Mucosa of stomach (tissue), 1 donor: ENCODE data around the gene ACSBG1.

ENCODE experiments used
- H3K27me3 ChIP-seq: one replicate; pipeline ENCODE4 v1.7.0; 2013; ENCODE audit warnings: mild to moderate bottlenecking, low read length; ENCODE audit not compliant: control insufficient read depth, insufficient read depth
- H3K36me3 ChIP-seq: one replicate; pipeline ENCODE4 v1.7.0; 2013; ENCODE audit warnings: low read length; ENCODE audit not compliant: control insufficient read depth, insufficient read depth
- H3K4me1 ChIP-seq: one replicate; pipeline ENCODE4 v1.7.0; 2013; ENCODE audit warnings: mild to moderate bottlenecking, low read length; ENCODE audit not compliant: control insufficient read depth, insufficient read depth
- H3K4me3 ChIP-seq: one replicate; pipeline ENCODE4 v1.7.0; 2013; ENCODE audit warnings: low read length
- H3K9ac ChIP-seq: one replicate; pipeline ENCODE4 v1.7.0; 2013; ENCODE audit warnings: mild to moderate bottlenecking, low read length, moderate library complexity
- H3K9me3 ChIP-seq: one replicate; pipeline ENCODE4 v1.7.0; 2013; ENCODE audit warnings: mild to moderate bottlenecking, low read length, moderate library complexity; ENCODE audit not compliant: control insufficient read depth
- donor health status: Pancreatic carcinoma.

The ACSBG1 gene

DNA sequence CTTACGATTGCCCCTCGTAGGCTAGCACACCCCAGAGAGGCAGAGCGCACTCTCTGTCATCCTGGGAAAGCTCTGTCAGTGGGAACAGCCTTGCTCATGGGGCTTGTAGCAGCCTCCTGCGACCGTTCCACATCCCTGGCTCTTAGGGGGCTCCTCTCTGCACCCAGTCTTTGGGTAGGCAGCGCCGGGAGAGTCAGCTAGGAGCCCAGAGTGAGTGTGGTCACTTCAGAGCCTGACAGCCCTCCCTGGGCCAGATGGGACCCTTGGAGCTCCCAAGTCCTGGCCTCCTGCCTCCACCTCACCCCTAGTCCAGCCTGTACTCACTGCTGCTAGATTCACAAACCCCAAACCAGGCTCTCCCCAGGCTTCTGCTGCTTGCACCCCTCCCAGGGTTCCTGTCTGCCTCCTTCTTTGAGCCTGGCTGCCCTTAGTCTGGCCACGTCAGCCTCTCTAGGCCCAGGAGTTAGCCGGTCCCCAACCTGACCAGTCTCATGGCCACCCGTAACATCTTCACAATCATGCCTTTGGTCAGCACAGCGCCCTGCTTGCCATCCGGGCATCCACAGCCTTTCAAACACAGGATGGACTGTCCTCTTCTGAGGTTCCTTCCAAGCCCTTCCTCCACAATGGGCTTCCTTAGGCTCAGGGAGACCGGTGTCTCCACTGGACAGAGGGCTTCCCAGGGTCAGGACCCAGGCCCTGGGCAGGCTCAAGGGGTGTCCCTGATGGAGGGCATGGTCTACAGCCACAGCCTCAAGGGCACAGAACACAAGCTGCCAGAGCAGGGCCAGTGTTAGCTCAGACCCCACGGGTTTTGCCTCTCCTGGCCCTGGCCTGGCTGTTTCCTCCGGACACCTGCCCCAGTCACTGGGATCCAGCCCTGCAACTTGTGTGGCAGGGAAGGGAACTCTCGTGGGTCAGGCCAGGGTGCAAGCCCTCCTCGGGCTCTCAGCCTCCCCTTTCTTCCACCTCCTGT lies 4.6 kb downstream of the ACSBG1 start:
- no peak overlapping the region for H3K9ac ChIP-seq
- H3K4me3 ChIP-seq, result no peak overlapping the region
- H3K9me3 ChIP-seq, result no peaks in the 10 kb centered on the region

DNA sequence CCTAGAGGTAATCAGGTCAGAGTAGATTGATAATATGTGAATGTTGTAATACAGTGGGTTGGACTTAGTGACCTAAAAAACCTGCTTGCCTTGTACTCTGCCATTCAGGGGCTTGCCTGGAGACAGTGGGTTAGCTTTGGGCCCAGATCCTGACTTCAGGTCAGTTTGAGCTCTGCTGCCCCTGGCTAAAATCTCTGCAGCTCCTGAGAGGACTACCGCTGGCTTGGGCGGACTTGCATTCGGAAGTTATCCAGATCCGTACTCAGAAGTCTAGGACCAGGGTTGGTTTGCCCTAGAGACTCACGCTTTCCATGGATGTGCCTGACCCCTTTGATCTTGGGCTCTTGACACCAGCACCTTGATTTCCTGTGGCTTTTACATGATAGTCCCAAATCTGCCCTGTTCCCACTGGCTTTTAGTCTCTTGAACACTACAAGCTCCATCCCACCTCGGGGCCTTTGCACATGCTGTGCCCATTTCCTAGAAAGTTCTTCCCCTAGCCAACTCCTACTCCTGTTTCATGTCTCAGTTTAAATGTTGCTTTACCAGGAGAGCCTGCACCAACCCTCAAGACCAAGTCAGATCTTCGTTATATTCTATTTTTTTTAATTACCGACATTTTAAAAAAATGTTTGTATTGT lies 5.9 kb downstream of the ACSBG1 start:
- Histone ChIP-seq H3K9ac (no peak overlapping the region), H3K4me1 (no peaks in the 10 kb centered on the region), H3K9me3 (no peaks in the 10 kb centered on the region), H3K4me3 (no peak overlapping the region), H3K27me3 (peaks cover 3% of the 10 kb centered on the region), H3K36me3 (no peaks in the 10 kb centered on the region)

More for the DNA sequence above, 4.6 kb downstream of the ACSBG1 start:
- Histone ChIP-seq H3K36me3 (no peaks in the 10 kb centered on the region), H3K27me3 (peaks cover 6% of the 10 kb centered on the region), H3K4me1 (no peaks in the 10 kb centered on the region)

DNA sequence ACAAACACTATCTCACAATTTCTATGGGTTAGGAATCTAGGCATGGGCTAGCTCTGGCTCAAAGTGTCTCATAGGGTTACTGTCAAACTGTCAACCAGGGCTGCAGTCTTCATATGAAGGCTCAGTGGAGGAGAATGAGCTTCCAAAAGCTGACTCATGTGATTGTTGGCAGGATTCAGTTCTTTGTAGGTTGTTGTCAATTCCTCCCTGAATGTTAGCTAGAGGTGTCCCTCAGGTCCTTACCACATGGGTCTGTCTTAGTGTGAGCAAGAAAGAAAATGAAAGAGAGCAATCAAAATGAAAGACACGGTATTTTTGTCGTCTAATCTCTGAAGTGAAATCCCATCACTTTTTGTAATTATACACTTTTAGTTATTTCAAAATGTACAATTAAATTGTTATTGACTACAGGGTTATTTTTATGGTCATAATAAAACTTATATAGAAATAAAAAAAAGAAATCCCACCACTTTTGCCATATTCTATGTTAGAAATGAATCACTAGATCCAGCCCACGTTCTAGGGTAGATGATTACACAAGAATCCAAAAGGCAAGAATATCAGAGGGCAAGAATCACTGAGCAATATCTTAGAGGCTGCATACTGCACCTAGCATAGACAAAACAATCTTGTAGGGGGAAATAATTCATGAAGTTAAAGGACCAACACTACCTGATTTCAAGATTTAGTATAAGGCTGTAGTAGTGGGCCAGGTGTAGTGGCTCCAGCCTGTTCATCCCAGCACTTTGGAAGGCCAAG lies 8.4 kb downstream of the ACSBG1 start:
- Histone ChIP-seq H3K4me1 (no peaks in the 10 kb centered on the region), H3K9ac (no peak overlapping the region), H3K27me3 (peaks cover 3% of the 10 kb centered on the region), H3K9me3 (no peaks in the 10 kb centered on the region), H3K4me3 (no peak overlapping the region), H3K36me3 (no peaks in the 10 kb centered on the region)

DNA sequence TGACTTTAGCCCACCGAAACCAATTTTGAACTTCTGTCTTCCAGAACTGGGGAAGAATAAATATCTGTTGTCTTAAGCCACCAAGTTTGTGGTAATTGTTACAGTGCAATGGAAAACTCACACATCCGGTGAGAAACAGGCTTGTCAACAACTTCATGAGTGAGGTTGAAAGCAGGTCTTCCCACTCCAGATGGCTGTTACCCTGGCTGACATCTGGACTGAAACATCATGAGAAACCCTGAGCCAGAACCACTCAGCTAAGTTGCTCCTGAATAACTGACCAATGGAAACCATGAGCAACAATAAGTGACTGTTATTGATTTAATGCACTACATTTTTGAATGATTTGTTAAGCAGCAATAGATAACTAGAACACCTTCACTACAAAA lies 10.3 kb downstream of the ACSBG1 start:
- H3K4me1 ChIP-seq, result no peaks in the 10 kb centered on the region
- H3K9ac ChIP-seq, result no peak overlapping the region

DNA sequence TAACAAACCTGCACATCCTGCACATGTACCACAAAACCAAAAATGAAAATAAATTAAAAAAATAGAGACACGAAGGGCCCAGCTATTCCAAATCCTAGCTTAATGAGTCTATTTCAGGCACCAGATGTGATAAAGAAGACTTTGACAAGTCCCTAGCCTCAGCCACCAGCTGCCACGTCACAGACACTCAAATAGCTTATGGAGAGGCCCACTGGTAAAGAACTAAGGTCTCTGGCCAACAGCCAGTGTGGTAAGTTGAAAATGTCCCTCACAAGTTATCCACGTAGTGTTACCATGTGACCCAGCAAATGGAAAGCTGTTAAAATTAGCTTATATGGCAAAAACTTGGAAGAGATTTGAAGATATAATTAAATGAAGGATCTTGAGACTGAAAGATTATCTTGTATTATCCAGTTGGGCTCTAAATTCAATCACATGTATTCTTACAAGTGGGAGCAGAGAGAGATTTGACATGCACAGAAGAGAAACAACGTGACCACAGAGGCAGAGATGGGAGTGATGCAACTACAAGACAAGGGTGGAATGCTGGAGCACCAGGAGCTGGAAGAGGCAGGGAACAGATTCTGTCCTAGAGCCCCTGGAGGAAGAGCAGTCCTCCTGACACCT lies 10.9 kb downstream of the ACSBG1 start:
- no peaks in the 10 kb centered on the region for H3K4me1 ChIP-seq
- H3K9me3 ChIP-seq, result no peaks in the 10 kb centered on the region
- no peak overlapping the region for H3K4me3 ChIP-seq

More for the DNA sequence above, 10.3 kb downstream of the ACSBG1 start:
- Histone ChIP-seq H3K27me3 (no peaks in the 10 kb centered on the region), H3K36me3 (no peaks in the 10 kb centered on the region), H3K9me3 (no peaks in the 10 kb centered on the region), H3K4me3 (no peak overlapping the region)

DNA sequence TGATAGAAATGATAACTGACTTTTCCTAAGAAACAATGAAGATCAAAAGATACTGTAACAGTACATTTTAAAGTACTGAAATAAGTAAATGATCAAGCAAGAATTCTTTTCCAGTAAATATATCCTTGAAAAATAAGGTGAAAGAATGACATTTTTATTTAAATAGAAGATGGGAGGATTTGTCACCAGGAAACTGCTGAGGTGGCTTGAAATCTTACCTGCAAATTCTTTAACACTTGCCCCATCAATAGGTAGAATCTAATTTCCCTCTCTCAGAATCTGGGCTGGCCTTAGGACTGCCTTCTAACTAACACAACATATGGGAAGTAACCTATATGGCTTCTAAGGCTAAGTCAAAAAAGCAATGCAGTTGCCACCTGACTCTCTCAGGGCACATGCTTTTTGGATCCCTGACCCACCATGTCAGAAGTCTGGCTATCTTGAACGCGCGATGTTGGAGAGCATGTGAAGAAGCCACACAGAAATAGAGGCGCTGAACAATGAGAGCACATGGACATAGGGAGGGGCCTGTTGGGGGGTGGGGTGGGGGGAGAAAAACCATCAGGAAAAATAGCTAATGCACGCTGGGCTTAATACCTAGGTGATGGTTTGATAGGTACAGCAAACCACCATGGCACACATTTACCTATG lies 11.5 kb downstream of the ACSBG1 start:
- Histone ChIP-seq H3K4me3 (no peak overlapping the region), H3K36me3 (no peaks in the 10 kb centered on the region), H3K4me1 (no peaks in the 10 kb centered on the region), H3K9ac (no peak overlapping the region), H3K27me3 (no peaks in the 10 kb centered on the region), H3K9me3 (no peaks in the 10 kb centered on the region)

More for the DNA sequence above, 10.9 kb downstream of the ACSBG1 start:
- Histone ChIP-seq H3K27me3 (no peaks in the 10 kb centered on the region), H3K9ac (no peak overlapping the region), H3K36me3 (no peaks in the 10 kb centered on the region)

DNA sequence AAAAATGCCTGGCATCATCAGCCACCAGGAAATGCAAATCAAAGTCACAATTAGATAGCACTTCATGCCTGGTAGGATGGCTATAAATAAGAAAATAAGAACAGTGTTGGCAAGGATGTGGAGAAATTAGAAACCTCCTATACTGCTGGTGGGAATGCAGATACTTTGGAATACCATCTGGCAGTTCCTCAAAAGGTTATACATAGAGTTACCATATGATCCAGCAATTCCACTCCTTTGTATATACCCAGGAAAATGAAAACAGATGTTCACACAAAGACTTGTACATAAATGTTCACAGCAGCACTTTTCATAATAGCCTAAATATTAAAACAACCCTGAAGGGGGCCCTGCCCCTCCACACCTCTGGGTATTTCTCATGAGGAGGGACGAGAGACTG lies 13.7 kb downstream of the ACSBG1 start:
- Histone ChIP-seq H3K27me3 (no peaks in the 10 kb centered on the region), H3K4me1 (peaks cover 17% of the 10 kb centered on the region), H3K4me3 (no peak overlapping the region), H3K36me3 (no peaks in the 10 kb centered on the region), H3K9me3 (no peaks in the 10 kb centered on the region), H3K9ac (no peak overlapping the region)

DNA sequence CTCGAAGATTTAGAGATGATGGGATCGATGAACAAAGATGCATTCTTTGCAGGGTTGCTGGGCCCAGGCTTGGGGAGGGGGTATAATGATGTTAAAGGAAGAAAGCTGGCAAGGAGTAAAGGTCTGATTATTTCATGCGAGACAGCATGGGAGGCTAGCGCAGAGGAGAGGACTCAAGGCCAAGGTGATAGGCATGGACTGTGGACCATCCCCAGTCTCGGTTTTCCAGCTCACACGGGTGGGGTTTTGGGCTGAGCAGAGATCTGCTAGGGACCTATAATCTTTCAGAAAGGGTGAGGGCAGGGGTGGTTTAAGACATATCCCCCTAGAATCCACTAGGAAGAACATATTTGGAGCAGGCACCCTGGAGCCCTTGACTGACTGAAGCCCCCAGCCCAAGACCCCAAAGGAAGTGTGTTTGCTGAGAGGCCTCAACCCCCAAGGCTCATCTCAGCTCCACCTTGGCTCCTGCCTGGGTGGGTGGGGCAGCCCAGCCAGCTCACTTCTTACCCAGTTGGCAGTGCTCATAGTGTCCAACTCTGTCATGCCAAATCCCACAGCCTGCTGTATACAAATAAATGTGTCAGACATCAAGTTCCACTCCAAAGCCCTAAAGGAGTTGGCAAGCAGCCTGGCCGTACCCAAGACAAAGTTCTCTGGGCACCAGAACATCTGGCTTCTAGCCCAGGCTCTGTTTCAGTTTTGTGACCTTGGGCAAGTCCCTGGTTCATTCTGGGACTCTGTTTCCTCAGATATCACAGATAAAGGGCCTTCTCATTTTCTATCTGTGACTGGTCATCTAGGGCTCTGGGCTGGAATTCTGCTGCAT lies 17.9 kb downstream of the ACSBG1 start:
- H3K9me3 ChIP-seq, result no peaks in the 10 kb centered on the region
- no peaks in the 10 kb centered on the region for H3K36me3 ChIP-seq
- peaks cover 3% of the 10 kb centered on the region for H3K27me3 ChIP-seq
- no peak overlapping the region for H3K9ac ChIP-seq
- H3K4me1 ChIP-seq, result peaks cover 39% of the 10 kb centered on the region
- no peak overlapping the region for H3K4me3 ChIP-seq

DNA sequence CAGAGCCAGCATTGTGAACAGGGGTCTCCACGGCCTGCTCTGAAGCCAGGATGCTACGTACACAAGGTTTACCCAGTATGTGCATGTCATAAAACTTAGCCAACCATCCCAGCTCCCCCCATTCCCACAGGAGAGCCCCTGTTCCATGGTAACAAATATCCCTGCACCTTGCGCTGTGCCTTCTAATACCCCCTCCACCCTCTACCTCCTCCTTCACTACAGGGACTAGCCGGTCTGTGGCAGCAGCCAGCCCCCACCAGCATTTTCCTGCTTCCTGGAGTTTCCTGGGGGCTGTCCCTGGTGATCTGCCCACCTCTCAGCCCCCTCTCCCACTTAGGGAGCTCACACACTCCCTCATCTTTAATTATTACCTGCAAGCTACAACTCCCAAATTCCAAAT lies 20.4 kb downstream of the ACSBG1 start:
- H3K4me3 ChIP-seq, result no peak overlapping the region
- peaks cover 3% of the 10 kb centered on the region for H3K27me3 ChIP-seq
- no peaks in the 10 kb centered on the region for H3K9me3 ChIP-seq
- H3K36me3 ChIP-seq, result no peaks in the 10 kb centered on the region
- peaks cover 62% of the 10 kb centered on the region for H3K4me1 ChIP-seq
- H3K9ac ChIP-seq, result no peak overlapping the region

DNA sequence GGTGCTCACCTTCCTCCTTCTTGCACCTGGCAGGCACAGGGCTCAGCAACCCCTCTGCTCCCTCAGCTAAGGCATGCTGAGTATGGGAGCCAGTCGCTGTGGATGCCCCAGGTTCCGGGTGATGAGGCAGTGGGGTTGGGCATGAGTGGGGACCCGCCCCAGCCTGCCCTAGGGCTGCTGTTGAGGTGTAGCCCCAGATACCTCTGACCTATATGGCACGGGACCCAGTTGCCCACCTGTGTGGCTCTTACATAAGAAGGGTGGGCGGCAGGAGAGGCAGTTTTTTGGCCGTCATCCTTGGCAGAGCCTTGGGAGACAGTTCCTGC lies 21.0 kb downstream of the ACSBG1 start:
- H3K4me1 ChIP-seq, result peaks cover 64% of the 10 kb centered on the region
- no peaks in the 10 kb centered on the region for H3K36me3 ChIP-seq
- no peak overlapping the region for H3K4me3 ChIP-seq
- H3K9ac ChIP-seq, result no peak overlapping the region
- H3K9me3 ChIP-seq, result no peaks in the 10 kb centered on the region
- H3K27me3 ChIP-seq, result peaks cover 3% of the 10 kb centered on the region
